Uterus (tissue), 2 donors: Measurements from ENCODE around the gene TSACC.

Experiments used
- CTCF ChIP-seq, 4 experiments: fragments of 200-600 bp in 2 of 4; fragments of 450-650 bp in 2 of 4; sonication (generic) in 2 of 4; IDR thresholded peaks; one replicate each; pipeline ENCODE4 v1.5.1; 2016 to 2019; ENCODE audit warnings: antibody characterized with exemption in 4 of 4, mild to moderate bottlenecking in 2 of 4, moderate library complexity in 1 of 4
- POLR2A ChIP-seq, 2 donors: fragments of 450-650 bp; IDR thresholded peaks; one replicate each; pipeline ENCODE4 v1.6.1; 2016; ENCODE audit warnings: antibody characterized with exemption in 2 of 2, mild to moderate bottlenecking in 1 of 2, moderate library complexity in 1 of 2

DNA sequence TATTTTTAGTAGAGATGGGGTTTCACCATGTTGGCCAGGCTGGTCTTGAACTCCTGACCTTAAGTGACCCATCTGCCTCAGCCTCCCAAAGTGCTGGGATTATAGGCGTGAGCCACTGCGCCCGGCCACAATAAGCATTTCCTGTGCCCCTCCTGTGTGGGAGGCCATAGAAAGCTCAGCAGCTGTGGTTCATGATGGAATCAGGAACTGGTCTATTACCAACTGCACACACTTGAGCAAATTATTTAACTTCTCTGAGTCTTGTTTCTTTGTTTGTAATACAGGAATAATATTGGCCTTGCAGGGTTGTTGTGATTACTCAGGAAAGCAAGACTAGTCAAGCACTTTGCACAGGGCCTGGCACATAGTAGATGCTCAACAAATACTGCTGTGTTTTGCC is 45.7 kb downstream of the TSACC start:
- TF ChIP-seq POLR2A (IDR thresholded peaks at IDR 0.05) (no peak), CTCF (IDR thresholded peaks at IDR 0.05) (no peak)
